Measurements from ENCODE around the gene HSPA12B. TPM values are rescaled to one million over a fixed set of nuclear protein-coding genes. Genes with fewer than 3 reads are reported as not detected.

HSPA12B gene
- total and polyA plus RNA-seq, 4 donors: 0.25 to 21.2 (median 6.5) TPM

- WGBS, 2 donors: 75 to 81% methylated on average over 3 of the region's 3 CpGs
Measured at GRCh38 chr20:3707508-3707899, 25.0 kb upstream of the HSPA12B start.

GRCh38 chr20:3710011-3710466, 22.4 kb upstream of the HSPA12B start:
- DNase-seq: no peak
- Histone ChIP-seq H3K36me3 (ENCODE audit: control insufficient read depth in 1 of 2, insufficient read depth in 2 of 2, low read length in 1 of 2) (no peaks in the 10 kb centered on the region), H3K27ac (ENCODE audit: low read depth in 1 of 2, low read length in 2 of 2) (no peak overlapping the region), H3K4me3 (ENCODE audit: low read length in 2 of 2) (no peak overlapping the region), H3K4me1 (ENCODE audit: control insufficient read depth in 1 of 2, insufficient read depth in 2 of 2, low read length in 2 of 2) (no peaks in the 10 kb centered on the region), H3K9me3 (ENCODE audit: control insufficient read depth, low read length) (no peaks in the 10 kb centered on the region), H3K27me3 (ENCODE audit: control insufficient read depth in 1 of 2, insufficient read depth in 2 of 2, low read length in 1 of 2) (no peaks in the 10 kb centered on the region)
- intact Hi-C loops (cut with DNase I): loop anchor here in 1 of 2 donors (2.0 kb wide), 1 partner anchor 33 kb away; no protein-coding TSS in a partner anchor
- no peak for ATAC-seq (ENCODE audit: low FRiP score)
- WGBS, 2 donors: 72 to 73% methylated on average over 6 of the region's 6 CpGs

More at GRCh38 chr20:3707508-3707899, 25.0 kb upstream of the HSPA12B start:
- Histone ChIP-seq H3K27me3 (ENCODE audit: control insufficient read depth in 1 of 2, insufficient read depth in 2 of 2, low read length in 1 of 2) (no peaks in the 10 kb centered on the region), H3K4me3 (ENCODE audit: low read length in 2 of 2) (no peak overlapping the region), H3K27ac (ENCODE audit: low read depth in 1 of 2, low read length in 2 of 2) (no peak overlapping the region), H3K4me1 (ENCODE audit: control insufficient read depth in 1 of 2, insufficient read depth in 2 of 2, low read length in 2 of 2) (no peaks in the 10 kb centered on the region), H3K9me3 (ENCODE audit: control insufficient read depth, low read length) (no peaks in the 10 kb centered on the region), H3K36me3 (ENCODE audit: control insufficient read depth in 1 of 2, insufficient read depth in 2 of 2, low read length in 1 of 2) (no peaks in the 10 kb centered on the region)
- no peak for DNase-seq
- intact Hi-C loops (cut with DNase I): no loop called here
- ATAC-seq (ENCODE audit: low FRiP score): no peak

- DNase-seq: peak; percentile 78 to 94
- Histone ChIP-seq H3K4me3 (ENCODE audit: low read length in 2 of 2) (no peak overlapping the region), H3K36me3 (ENCODE audit: control insufficient read depth in 1 of 2, insufficient read depth in 2 of 2, low read length in 1 of 2) (no peaks in the 10 kb centered on the region), H3K27me3 (ENCODE audit: control insufficient read depth in 1 of 2, insufficient read depth in 2 of 2, low read length in 1 of 2) (no peaks in the 10 kb centered on the region), H3K9me3 (ENCODE audit: control insufficient read depth, low read length) (no peaks in the 10 kb centered on the region), H3K27ac (ENCODE audit: low read depth in 1 of 2, low read length in 2 of 2) (no peak overlapping the region), H3K4me1 (ENCODE audit: control insufficient read depth in 1 of 2, insufficient read depth in 2 of 2, low read length in 2 of 2) (no peaks in the 10 kb centered on the region)
- WGBS, 2 donors: 30 to 35% methylated on average over 18 of the region's 18 CpGs
- ATAC-seq (ENCODE audit: low FRiP score): peak; percentile 58
- intact Hi-C loops (cut with DNase I): loop anchor here (1.0 to 2.0 kb wide), 2 partner anchors 34 to 35 kb away; no protein-coding TSS in a partner anchor
Measured at GRCh38 chr20:3710703-3711483, 21.6 kb upstream of the HSPA12B start.

GRCh38 chr20:3711484-3711941, 21.0 kb upstream of the HSPA12B start:
- Histone ChIP-seq H3K4me1 (ENCODE audit: control insufficient read depth in 1 of 2, insufficient read depth in 2 of 2, low read length in 2 of 2) (no peaks in the 10 kb centered on the region), H3K27me3 (ENCODE audit: control insufficient read depth in 1 of 2, insufficient read depth in 2 of 2, low read length in 1 of 2) (no peaks in the 10 kb centered on the region), H3K9me3 (ENCODE audit: control insufficient read depth, low read length) (no peaks in the 10 kb centered on the region), H3K27ac (ENCODE audit: low read depth in 1 of 2, low read length in 2 of 2) (no peak overlapping the region), H3K4me3 (ENCODE audit: low read length in 2 of 2) (no peak overlapping the region), H3K36me3 (ENCODE audit: control insufficient read depth in 1 of 2, insufficient read depth in 2 of 2, low read length in 1 of 2) (no peaks in the 10 kb centered on the region)
- ATAC-seq (ENCODE audit: low FRiP score): no peak
- DNase-seq: no peak
- 65 to 66% methylated on average over 4 of the region's 4 CpGs for WGBS, 2 donors
- intact Hi-C loops (cut with DNase I): loop anchor here (1.0 to 2.0 kb wide), 2 partner anchors 35 kb away; no protein-coding TSS in a partner anchor

- no peaks in the 10 kb centered on the region for H3K36me3 ChIP-seq (ENCODE audit: control insufficient read depth in 1 of 2, insufficient read depth in 2 of 2, low read length in 1 of 2)
- DNase-seq (peak in 1 of 2 donors; percentile 92), ATAC-seq (ENCODE audit: low FRiP score) (peak; percentile 54)
- 89 to 91% methylated on average over 14 to 15 of the region's 15 CpGs for WGBS, 2 donors
- H3K4me3 ChIP-seq (ENCODE audit: low read length in 2 of 2): no peak within 1 kb of the TSS
- H3K4me1 ChIP-seq (ENCODE audit: control insufficient read depth in 1 of 2, insufficient read depth in 2 of 2, low read length in 2 of 2): no peaks in the 10 kb centered on the region
- no peak within 1 kb of the TSS for H3K27ac ChIP-seq (ENCODE audit: low read depth in 1 of 2, low read length in 2 of 2)
- intact Hi-C loops (cut with DNase I): no loop called here
- no peaks in the 10 kb centered on the region for H3K9me3 ChIP-seq (ENCODE audit: control insufficient read depth, low read length)
- no peaks in the 10 kb centered on the region for H3K27me3 ChIP-seq (ENCODE audit: control insufficient read depth in 1 of 2, insufficient read depth in 2 of 2, low read length in 1 of 2)
Measured at GRCh38 chr20:3712279-3712873, 20.1 kb upstream of the HSPA12B start, which contains the start of gene SIGLEC1. Gene SIGLEC1, minus strand, starts transcription at chr20:3712600. Its CDS starts 5,472 bp downstream, at chr20:3707128.

GRCh38 chr20:3714092-3714491, 18.4 kb upstream of the HSPA12B start:
- intact Hi-C loops (cut with DNase I): no loop called here
- 92 to 96% methylated on average over 4 of the region's 4 CpGs for WGBS, 2 donors
- Histone ChIP-seq H3K27ac (ENCODE audit: low read depth in 1 of 2, low read length in 2 of 2) (no peak overlapping the region), H3K4me3 (ENCODE audit: low read length in 2 of 2) (no peak overlapping the region), H3K4me1 (ENCODE audit: control insufficient read depth in 1 of 2, insufficient read depth in 2 of 2, low read length in 2 of 2) (no peaks in the 10 kb centered on the region), H3K27me3 (ENCODE audit: control insufficient read depth in 1 of 2, insufficient read depth in 2 of 2, low read length in 1 of 2) (no peaks in the 10 kb centered on the region), H3K9me3 (ENCODE audit: control insufficient read depth, low read length) (no peaks in the 10 kb centered on the region), H3K36me3 (ENCODE audit: control insufficient read depth in 1 of 2, insufficient read depth in 2 of 2, low read length in 1 of 2) (no peaks in the 10 kb centered on the region)
- DNase-seq: no peak
- ATAC-seq (ENCODE audit: low FRiP score): no peak

GRCh38 chr20:3716195-3716834, 16.2 kb upstream of the HSPA12B start:
- intact Hi-C loops (cut with DNase I): no loop called here
- DNase-seq: no peak

GRCh38 chr20:3719046-3719445, 13.4 kb upstream of the HSPA12B start:
- Histone ChIP-seq H3K4me1 (ENCODE audit: control insufficient read depth in 1 of 2, insufficient read depth in 2 of 2, low read length in 2 of 2) (no peaks in the 10 kb centered on the region), H3K27ac (ENCODE audit: low read depth in 1 of 2, low read length in 2 of 2) (no peak overlapping the region), H3K9me3 (ENCODE audit: control insufficient read depth, low read length) (no peaks in the 10 kb centered on the region), H3K27me3 (ENCODE audit: control insufficient read depth in 1 of 2, insufficient read depth in 2 of 2, low read length in 1 of 2) (no peaks in the 10 kb centered on the region), H3K4me3 (ENCODE audit: low read length in 2 of 2) (no peak overlapping the region), H3K36me3 (ENCODE audit: control insufficient read depth in 1 of 2, insufficient read depth in 2 of 2, low read length in 1 of 2) (no peaks in the 10 kb centered on the region)
- intact Hi-C loops (cut with DNase I): no loop called here
- no peak for ATAC-seq (ENCODE audit: low FRiP score)
- 91 to 95% methylated on average over 4 of the region's 4 CpGs for WGBS, 2 donors
- no peak for DNase-seq

More at GRCh38 chr20:3716195-3716834, 16.2 kb upstream of the HSPA12B start:
- 87 to 88% methylated on average over 4 of the region's 4 CpGs for WGBS, 2 donors
- no peaks in the 10 kb centered on the region for H3K36me3 ChIP-seq (ENCODE audit: control insufficient read depth in 1 of 2, insufficient read depth in 2 of 2, low read length in 1 of 2)
- H3K27me3 ChIP-seq (ENCODE audit: control insufficient read depth in 1 of 2, insufficient read depth in 2 of 2, low read length in 1 of 2): no peaks in the 10 kb centered on the region
- H3K9me3 ChIP-seq (ENCODE audit: control insufficient read depth, low read length): no peaks in the 10 kb centered on the region
- H3K4me3 ChIP-seq (ENCODE audit: low read length in 2 of 2): no peak overlapping the region
- H3K4me1 ChIP-seq (ENCODE audit: control insufficient read depth in 1 of 2, insufficient read depth in 2 of 2, low read length in 2 of 2): no peaks in the 10 kb centered on the region
- H3K27ac ChIP-seq (ENCODE audit: low read depth in 1 of 2, low read length in 2 of 2): no peak overlapping the region
- peak; percentile 31 for ATAC-seq (ENCODE audit: low FRiP score)
